ENCODE data around the gene USP20. TPM values are rescaled to one million over a fixed set of nuclear protein-coding genes. Genes with fewer than 3 reads are reported as not detected.

The USP20 gene
- total RNA-seq, 3 donors from 2014 or later (not counting 1 experiment from before 2014, with no cell fraction given) = 66.8 to 86.1 (median 80.3) TPM

DNA sequence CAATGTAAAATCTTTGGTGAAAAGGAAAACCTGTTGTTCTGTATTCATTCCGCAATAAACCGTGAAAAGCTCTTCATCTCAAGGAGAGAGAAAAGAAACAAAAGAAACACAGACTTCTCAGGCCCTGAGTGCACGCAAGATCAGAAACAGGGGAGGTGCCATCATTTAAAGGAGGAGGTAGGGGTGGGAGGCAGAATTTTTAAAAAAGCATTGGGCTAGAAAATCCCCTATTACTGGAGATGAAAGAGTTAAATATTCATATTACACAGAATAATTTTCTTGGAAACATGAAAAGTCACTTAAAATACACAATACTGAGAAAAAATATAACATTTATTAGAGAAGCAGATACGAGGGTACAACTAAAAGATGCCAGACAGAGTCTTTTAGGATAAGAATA is 56.3 kb downstream of the USP20 start:
- peaks cover 72 to 87% of the 10 kb centered on the region in 2 donors for H3K4me1 Mint-ChIP-seq
- peaks cover 7% of the 10 kb centered on the region for H3K36me3 Mint-ChIP-seq
- TF ChIP-seq CTCF (IDR thresholded peaks at IDR 0.05) = no peak
- H3K9me3 ChIP-seq (ENCODE audit: control insufficient read depth, insufficient read depth, low read length) = no peaks in the 10 kb centered on the region
- H3K27me3 ChIP-seq (ENCODE audit: control insufficient read depth, insufficient read depth, low read length) = no peaks in the 10 kb centered on the region
- H3K4me1 ChIP-seq (ENCODE audit: control insufficient read depth, insufficient read depth, low read length) = peaks cover 79% of the 10 kb centered on the region
- no peak for ATAC-seq
- H3K27ac Mint-ChIP-seq = peak overlapping the region; percentile 98 to 99
- peak in 1 of 2 donors; percentile 68 for DNase-seq
- no peaks in the 10 kb centered on the region for H3K9me3 Mint-ChIP-seq
- H3K36me3 ChIP-seq (ENCODE audit: control insufficient read depth, insufficient read depth, low read length) = peaks cover 15% of the 10 kb centered on the region
- H3K27me3 Mint-ChIP-seq (ENCODE audit: low read depth in 2 of 2) = no peaks in the 10 kb centered on the region
- peak overlapping the region; percentile 98 for H3K27ac ChIP-seq (ENCODE audit: low read length)
- intact Hi-C loops (cut with micrococcal nuclease) = no loop called here
- peak overlapping the region; percentile 86 for H3K4me3 Mint-ChIP-seq
- no peak overlapping the region for H3K4me3 ChIP-seq (ENCODE audit: low read length)
- 67% methylated on average over 3 of the region's 4 CpGs for WGBS (ENCODE audit: insufficient coverage)

DNA sequence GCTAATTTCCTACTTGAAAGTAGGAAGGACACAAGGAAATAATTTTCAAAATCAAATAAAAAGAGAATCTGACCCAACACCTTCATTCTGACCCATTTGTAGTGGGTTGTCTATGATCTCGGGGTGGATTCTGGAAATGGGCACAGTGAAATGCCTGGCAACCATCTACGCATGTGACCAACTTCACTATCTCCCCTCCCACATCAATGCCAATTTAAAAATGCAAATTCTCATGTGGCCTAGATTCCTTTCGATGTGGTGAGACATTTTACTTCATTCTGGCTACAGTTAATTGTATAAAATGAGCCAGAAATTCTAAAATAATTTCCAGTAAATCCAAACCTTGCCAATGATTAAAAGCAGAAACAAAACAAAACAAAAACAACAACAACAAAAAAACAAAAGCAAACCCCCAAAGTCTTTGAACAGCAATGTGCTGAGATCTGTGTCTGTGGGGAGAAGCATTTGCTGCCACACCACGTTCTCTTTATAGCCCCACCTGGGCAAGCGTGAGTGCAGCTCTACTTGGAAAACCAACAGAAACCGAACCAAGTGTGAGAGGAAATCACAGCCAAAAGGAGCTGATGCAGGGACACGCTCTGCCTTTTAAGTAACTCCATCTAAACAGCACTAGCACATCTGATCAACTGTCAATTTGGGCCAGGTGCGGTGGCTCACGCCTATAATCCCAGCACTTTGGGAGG is 59.0 kb downstream of the USP20 start:
- H3K4me1 Mint-ChIP-seq = peaks cover 52 to 81% of the 10 kb centered on the region in 2 donors
- WGBS (ENCODE audit: insufficient coverage) = 31% methylated on average over 7 of the region's 9 CpGs

GRCh38 chr9:129895376-129896268 is 60.4 kb downstream of the USP20 start:
- Mint-ChIP-seq H3K27me3 (ENCODE audit: low read depth in 2 of 2) (no peaks in the 10 kb centered on the region), H3K36me3 (peaks cover 14% of the 10 kb centered on the region), H3K27ac (peak overlapping the region; percentile 69 to 99), H3K4me1 (peaks cover 40 to 68% of the 10 kb centered on the region in 2 donors), H3K4me3 (peak overlapping the region; percentile 40), H3K9me3 (no peaks in the 10 kb centered on the region)
- intact Hi-C loops (cut with micrococcal nuclease) = no loop called here
- peak overlapping the region; percentile 34 for H3K27ac ChIP-seq (ENCODE audit: low read length)
- no peaks in the 10 kb centered on the region for H3K27me3 ChIP-seq (ENCODE audit: control insufficient read depth, insufficient read depth, low read length)
- 91% methylated on average over 17 of the region's 17 CpGs for WGBS (ENCODE audit: insufficient coverage)
- H3K36me3 ChIP-seq (ENCODE audit: control insufficient read depth, insufficient read depth, low read length) = peaks cover 45% of the 10 kb centered on the region
- peaks cover 38% of the 10 kb centered on the region for H3K4me1 ChIP-seq (ENCODE audit: control insufficient read depth, insufficient read depth, low read length)
- DNase-seq = peak in 1 of 2 donors; percentile 87
- no peak for TF ChIP-seq CTCF (IDR thresholded peaks at IDR 0.05)
- no peaks in the 10 kb centered on the region for H3K9me3 ChIP-seq (ENCODE audit: control insufficient read depth, insufficient read depth, low read length)
- peak in 2 of 3 donors; percentile 17 to 65 for ATAC-seq
- no peak overlapping the region for H3K4me3 ChIP-seq (ENCODE audit: low read length)

More for the DNA sequence above, 59.0 kb downstream of the USP20 start:
- Mint-ChIP-seq H3K27ac (peak overlapping the region; percentile 69 to 99), H3K4me3 (peak overlapping the region; percentile 22), H3K9me3 (no peaks in the 10 kb centered on the region), H3K36me3 (peaks cover 14% of the 10 kb centered on the region), H3K27me3 (ENCODE audit: low read depth in 2 of 2) (no peaks in the 10 kb centered on the region)
- ATAC-seq (no peak), DNase-seq (peak in 1 of 2 donors; percentile 82)
- TF ChIP-seq CTCF (IDR thresholded peaks at IDR 0.05) = no peak
- intact Hi-C loops (cut with micrococcal nuclease) = no loop called here
- no peaks in the 10 kb centered on the region for H3K9me3 ChIP-seq (ENCODE audit: control insufficient read depth, insufficient read depth, low read length)
- H3K4me3 ChIP-seq (ENCODE audit: low read length) = no peak overlapping the region
- H3K4me1 ChIP-seq (ENCODE audit: control insufficient read depth, insufficient read depth, low read length) = peaks cover 52% of the 10 kb centered on the region
- H3K27me3 ChIP-seq (ENCODE audit: control insufficient read depth, insufficient read depth, low read length) = no peaks in the 10 kb centered on the region
- H3K36me3 ChIP-seq (ENCODE audit: control insufficient read depth, insufficient read depth, low read length) = peaks cover 31% of the 10 kb centered on the region
- H3K27ac ChIP-seq (ENCODE audit: low read length) = peak overlapping the region; percentile 44

All from natural killer cell (primary cell).